ENCODE data around the gene GSTM5.

DNA sequence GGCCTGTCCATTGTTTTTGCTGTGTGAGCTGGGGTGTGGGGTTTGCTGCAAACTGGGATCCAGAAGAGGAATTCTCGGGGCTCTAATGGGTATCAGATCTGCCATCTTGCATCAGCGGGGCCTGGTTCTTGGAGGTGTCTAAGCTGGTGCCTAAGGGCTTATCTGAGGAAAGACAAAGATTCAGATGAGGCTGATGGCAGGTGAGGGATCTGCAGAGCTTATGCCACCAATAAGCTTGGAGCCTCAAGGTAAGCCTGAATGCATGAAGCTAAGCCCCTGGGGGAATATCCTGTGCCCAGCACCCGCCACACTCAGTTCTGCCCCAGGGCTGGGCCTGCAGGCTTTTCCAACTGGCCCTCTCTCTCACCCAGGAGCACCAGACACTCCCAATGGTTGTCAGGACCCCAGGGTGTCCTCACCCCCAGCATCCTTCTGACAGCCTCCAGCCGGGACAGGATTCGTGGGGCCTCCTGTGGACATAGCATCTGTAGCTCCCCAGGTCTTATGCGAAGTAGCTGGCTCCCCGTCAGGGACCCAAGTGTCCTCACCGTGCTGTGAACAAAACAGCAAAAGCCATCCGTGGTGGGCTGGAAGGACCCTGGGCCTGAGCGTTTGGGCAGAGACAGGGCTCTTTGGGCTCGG is 38.3 kb downstream of the GSTM5 start:
- TF ChIP-seq POLR2AphosphoS5 (IDR thresholded peaks at IDR 0.05) (no peak), POLR2A (IDR thresholded peaks at IDR 0.05) (no peak)
- TF ChIP-seq, protein P1, sequence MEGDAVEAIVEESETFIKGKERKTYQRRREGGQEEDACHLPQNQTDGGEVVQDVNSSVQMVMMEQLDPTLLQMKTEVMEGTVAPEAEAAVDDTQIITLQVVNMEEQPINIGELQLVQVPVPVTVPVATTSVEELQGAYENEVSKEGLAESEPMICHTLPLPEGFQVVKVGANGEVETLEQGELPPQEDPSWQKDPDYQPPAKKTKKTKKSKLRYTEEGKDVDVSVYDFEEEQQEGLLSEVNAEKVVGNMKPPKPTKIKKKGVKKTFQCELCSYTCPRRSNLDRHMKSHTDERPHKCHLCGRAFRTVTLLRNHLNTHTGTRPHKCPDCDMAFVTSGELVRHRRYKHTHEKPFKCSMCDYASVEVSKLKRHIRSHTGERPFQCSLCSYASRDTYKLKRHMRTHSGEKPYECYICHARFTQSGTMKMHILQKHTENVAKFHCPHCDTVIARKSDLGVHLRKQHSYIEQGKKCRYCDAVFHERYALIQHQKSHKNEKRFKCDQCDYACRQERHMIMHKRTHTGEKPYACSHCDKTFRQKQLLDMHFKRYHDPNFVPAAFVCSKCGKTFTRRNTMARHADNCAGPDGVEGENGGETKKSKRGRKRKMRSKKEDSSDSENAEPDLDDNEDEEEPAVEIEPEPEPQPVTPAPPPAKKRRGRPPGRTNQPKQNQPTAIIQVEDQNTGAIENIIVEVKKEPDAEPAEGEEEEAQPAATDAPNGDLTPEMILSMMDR (IDR thresholded peaks at IDR 0.05) = no peak

Measured in prostate gland (tissue), 2 donors.